ENCODE results near the gene IFFO2.

IFFO2 gene

GRCh38 chr1:18934205-18935000 lies 22.1 kb downstream of the IFFO2 start:
- no peak overlapping the region for H3K4me3 ChIP-seq (ENCODE audit: control insufficient read depth, low read depth, low read length)
- TF ChIP-seq, protein P1, sequence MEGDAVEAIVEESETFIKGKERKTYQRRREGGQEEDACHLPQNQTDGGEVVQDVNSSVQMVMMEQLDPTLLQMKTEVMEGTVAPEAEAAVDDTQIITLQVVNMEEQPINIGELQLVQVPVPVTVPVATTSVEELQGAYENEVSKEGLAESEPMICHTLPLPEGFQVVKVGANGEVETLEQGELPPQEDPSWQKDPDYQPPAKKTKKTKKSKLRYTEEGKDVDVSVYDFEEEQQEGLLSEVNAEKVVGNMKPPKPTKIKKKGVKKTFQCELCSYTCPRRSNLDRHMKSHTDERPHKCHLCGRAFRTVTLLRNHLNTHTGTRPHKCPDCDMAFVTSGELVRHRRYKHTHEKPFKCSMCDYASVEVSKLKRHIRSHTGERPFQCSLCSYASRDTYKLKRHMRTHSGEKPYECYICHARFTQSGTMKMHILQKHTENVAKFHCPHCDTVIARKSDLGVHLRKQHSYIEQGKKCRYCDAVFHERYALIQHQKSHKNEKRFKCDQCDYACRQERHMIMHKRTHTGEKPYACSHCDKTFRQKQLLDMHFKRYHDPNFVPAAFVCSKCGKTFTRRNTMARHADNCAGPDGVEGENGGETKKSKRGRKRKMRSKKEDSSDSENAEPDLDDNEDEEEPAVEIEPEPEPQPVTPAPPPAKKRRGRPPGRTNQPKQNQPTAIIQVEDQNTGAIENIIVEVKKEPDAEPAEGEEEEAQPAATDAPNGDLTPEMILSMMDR (IDR thresholded peaks at IDR 0.05; ENCODE audit: control insufficient read depth, insufficient read depth, low read depth, low read length, missing control alignments): no peak
- no peak for DNase-seq (ENCODE audit: low read depth)

- DNase-seq (ENCODE audit: low read depth): no peak
- no peak overlapping the region for H3K4me3 ChIP-seq (ENCODE audit: control insufficient read depth, low read depth, low read length)
- TF ChIP-seq, protein P1 (IDR thresholded peaks at IDR 0.05; ENCODE audit: control insufficient read depth, insufficient read depth, low read depth, low read length, missing control alignments): no peak
These were observed 23.6 kb downstream of the IFFO2 start for GRCh38 chr1:18932879-18933278.

- DNase-seq (ENCODE audit: low read depth): no peak
- TF ChIP-seq, protein P1 (IDR thresholded peaks at IDR 0.05; ENCODE audit: control insufficient read depth, insufficient read depth, low read depth, low read length, missing control alignments): no peak
- no peak overlapping the region for H3K4me3 ChIP-seq (ENCODE audit: control insufficient read depth, low read depth, low read length)
These were observed 24.1 kb downstream of the IFFO2 start for GRCh38 chr1:18932387-18932786.

- no peak overlapping the region for H3K4me3 ChIP-seq (ENCODE audit: control insufficient read depth, low read depth, low read length)
- no peak for DNase-seq (ENCODE audit: low read depth)
- TF ChIP-seq, protein P1 (IDR thresholded peaks at IDR 0.05; ENCODE audit: control insufficient read depth, insufficient read depth, low read depth, low read length, missing control alignments): no peak
These were observed 24.7 kb downstream of the IFFO2 start for GRCh38 chr1:18931730-18932129.

DNA sequence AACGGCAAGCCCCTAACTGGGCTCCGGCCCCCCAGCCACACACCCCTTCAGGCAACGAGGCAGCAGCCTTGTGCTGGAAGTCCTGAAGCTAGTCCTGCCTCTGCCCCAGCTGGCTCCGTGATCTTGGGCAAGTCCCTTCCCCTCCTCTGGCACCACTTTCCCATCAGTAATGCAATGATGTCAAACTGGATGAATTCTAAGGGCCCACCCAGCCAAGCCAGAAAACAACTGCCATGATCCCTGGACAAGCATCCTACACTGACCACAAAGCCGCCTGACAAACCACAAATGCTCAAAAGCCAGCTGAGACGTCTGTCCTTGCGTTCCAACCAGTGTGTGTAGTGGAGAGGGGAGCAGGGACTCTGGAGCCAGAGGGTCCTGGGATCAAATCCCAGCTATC lies 26.8 kb downstream of the IFFO2 start:
- no peak overlapping the region for H3K4me3 ChIP-seq (ENCODE audit: control insufficient read depth, low read depth, low read length)
- TF ChIP-seq, protein P1 (IDR thresholded peaks at IDR 0.05; ENCODE audit: control insufficient read depth, insufficient read depth, low read depth, low read length, missing control alignments): no peak
- DNase-seq (ENCODE audit: low read depth): no peak

DNA sequence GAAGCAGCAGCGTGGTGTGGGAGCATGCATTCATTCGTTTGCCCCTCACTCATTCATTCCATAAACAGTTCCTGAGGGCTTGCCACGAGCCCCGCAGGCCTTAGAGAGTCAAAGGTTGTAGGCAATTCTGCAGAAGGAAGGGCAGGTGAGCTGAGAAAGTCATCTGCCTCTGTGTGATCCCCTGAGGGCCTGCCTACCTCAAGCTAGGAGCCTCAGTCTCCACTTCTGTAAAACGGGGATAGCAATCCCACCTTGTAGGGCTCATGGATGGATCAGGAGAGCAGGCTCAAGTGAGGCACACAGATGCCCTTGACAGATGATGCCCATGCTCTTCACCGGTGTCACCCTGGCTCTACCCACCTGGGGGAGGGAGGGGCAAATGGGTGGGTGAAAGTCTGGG lies 27.5 kb downstream of the IFFO2 start:
- TF ChIP-seq, protein P1 (IDR thresholded peaks at IDR 0.05; ENCODE audit: control insufficient read depth, insufficient read depth, low read depth, low read length, missing control alignments): no peak
- no peak for DNase-seq (ENCODE audit: low read depth)

More for the DNA sequence above, 27.5 kb downstream of the IFFO2 start:
- H3K4me3 ChIP-seq (ENCODE audit: control insufficient read depth, low read depth, low read length): no peak overlapping the region
